ENCODE measurements around the gene CNTNAP2.

The CNTNAP2 gene

GRCh38 chr7:147937428-147937827 lies 1820.8 kb downstream of the CNTNAP2 start:
- DNase-seq, result no peak
- Histone ChIP-seq H3K79me1 (ENCODE audit: low read length) (no peaks in the 10 kb centered on the region), H3K56ac (ENCODE audit: low read length) (no peak overlapping the region), H4K8ac (ENCODE audit: low read depth, low read length) (no peak overlapping the region), H2AK5ac (ENCODE audit: low read length) (no peak overlapping the region), H3K27me3 (ENCODE audit: insufficient read depth, low read length, poor library complexity) (no peaks in the 10 kb centered on the region), H2BK5ac (ENCODE audit: low read length) (no peak overlapping the region), H3K79me2 (ENCODE audit: control insufficient read depth, insufficient read depth, low read length) (no peaks in the 10 kb centered on the region), H3K18ac (ENCODE audit: low read length) (no peak overlapping the region), H2BK15ac (replicated peaks; ENCODE audit: low read depth) (no peak overlapping the region), H3K23ac (ENCODE audit: low read length) (no peak overlapping the region), H3K4me1 (ENCODE audit: control insufficient read depth, low read depth, low read length) (no peaks in the 10 kb centered on the region), H2BK120ac (ENCODE audit: low read depth, low read length) (no peak overlapping the region), H3K27ac (ENCODE audit: low read depth, low read length) (no peak overlapping the region), H3K9ac (ENCODE audit: low read length) (no peak overlapping the region), H3K36me3 (ENCODE audit: control insufficient read depth, insufficient read depth, low read length) (no peaks in the 10 kb centered on the region), H3K4me3 (ENCODE audit: low read length) (no peak overlapping the region), H4K5ac (ENCODE audit: low read length) (no peak overlapping the region), H3K4ac (ENCODE audit: low read depth, low read length) (no peak overlapping the region), H3K4me2 (ENCODE audit: low read length) (no peak overlapping the region)
- WGBS (ENCODE audit: extremely low coverage, insufficient coverage, low lambda C conversion rate), result no CpG with 5 or more reads among the region's 4 CpGs

- Histone ChIP-seq H2AK5ac (ENCODE audit: low read length) (no peak overlapping the region), H4K8ac (ENCODE audit: low read depth, low read length) (no peak overlapping the region), H3K23ac (ENCODE audit: low read length) (no peak overlapping the region), H2BK120ac (ENCODE audit: low read depth, low read length) (no peak overlapping the region), H3K4me2 (ENCODE audit: low read length) (no peak overlapping the region), H3K4me3 (ENCODE audit: low read length) (no peak overlapping the region), H2BK15ac (replicated peaks; ENCODE audit: low read depth) (no peak overlapping the region), H3K18ac (ENCODE audit: low read length) (no peak overlapping the region), H3K27ac (ENCODE audit: low read depth, low read length) (no peak overlapping the region), H3K79me1 (ENCODE audit: low read length) (no peaks in the 10 kb centered on the region), H3K9ac (ENCODE audit: low read length) (no peak overlapping the region), H3K56ac (ENCODE audit: low read length) (no peak overlapping the region), H3K27me3 (ENCODE audit: insufficient read depth, low read length, poor library complexity) (no peaks in the 10 kb centered on the region), H3K4me1 (ENCODE audit: control insufficient read depth, low read depth, low read length) (no peaks in the 10 kb centered on the region), H3K79me2 (ENCODE audit: control insufficient read depth, insufficient read depth, low read length) (no peaks in the 10 kb centered on the region), H4K5ac (ENCODE audit: low read length) (no peak overlapping the region), H3K36me3 (ENCODE audit: control insufficient read depth, insufficient read depth, low read length) (no peaks in the 10 kb centered on the region), H3K4ac (ENCODE audit: low read depth, low read length) (no peak overlapping the region), H2BK5ac (ENCODE audit: low read length) (no peak overlapping the region)
- DNase-seq, result no peak
- WGBS (ENCODE audit: extremely low coverage, insufficient coverage, low lambda C conversion rate), result no CpG with 5 or more reads among the region's 3 CpGs
Observed at GRCh38 chr7:147941381-147941780, 1824.8 kb downstream of the CNTNAP2 start.

- H2BK15ac ChIP-seq (replicated peaks; ENCODE audit: low read depth), result no peak overlapping the region
- H2BK120ac ChIP-seq (ENCODE audit: low read depth, low read length), result no peak overlapping the region
- H3K79me2 ChIP-seq (ENCODE audit: control insufficient read depth, insufficient read depth, low read length), result no peaks in the 10 kb centered on the region
- H3K4ac ChIP-seq (ENCODE audit: low read depth, low read length), result no peak overlapping the region
- H3K4me3 ChIP-seq (ENCODE audit: low read length), result no peak overlapping the region
- H3K23ac ChIP-seq (ENCODE audit: low read length), result no peak overlapping the region
- no peaks in the 10 kb centered on the region for H3K79me1 ChIP-seq (ENCODE audit: low read length)
- H3K27ac ChIP-seq (ENCODE audit: low read depth, low read length), result no peak overlapping the region
- H3K36me3 ChIP-seq (ENCODE audit: control insufficient read depth, insufficient read depth, low read length), result no peaks in the 10 kb centered on the region
- whole genome bisulfite sequencing (ENCODE audit: extremely low coverage, insufficient coverage, low lambda C conversion rate), result no CpG with 5 or more reads among the region's 2 CpGs
- H3K4me2 ChIP-seq (ENCODE audit: low read length), result no peak overlapping the region
- H2AK5ac ChIP-seq (ENCODE audit: low read length), result no peak overlapping the region
- H3K4me1 ChIP-seq (ENCODE audit: control insufficient read depth, low read depth, low read length), result no peaks in the 10 kb centered on the region
- no peaks in the 10 kb centered on the region for H3K27me3 ChIP-seq (ENCODE audit: insufficient read depth, low read length, poor library complexity)
- DNase-seq, result no peak
- no peak overlapping the region for H4K5ac ChIP-seq (ENCODE audit: low read length)
- H2BK5ac ChIP-seq (ENCODE audit: low read length), result no peak overlapping the region
- no peak overlapping the region for H3K56ac ChIP-seq (ENCODE audit: low read length)
- no peak overlapping the region for H3K9ac ChIP-seq (ENCODE audit: low read length)
- H4K8ac ChIP-seq (ENCODE audit: low read depth, low read length), result no peak overlapping the region
- H3K18ac ChIP-seq (ENCODE audit: low read length), result no peak overlapping the region
Observed at GRCh38 chr7:147944321-147944720, 1827.7 kb downstream of the CNTNAP2 start.

GRCh38 chr7:147952918-147953317 lies 1836.3 kb downstream of the CNTNAP2 start:
- H3K79me1 ChIP-seq (ENCODE audit: low read length), result no peaks in the 10 kb centered on the region
- H4K8ac ChIP-seq (ENCODE audit: low read depth, low read length), result no peak overlapping the region
- H3K4ac ChIP-seq (ENCODE audit: low read depth, low read length), result no peak overlapping the region
- H3K23ac ChIP-seq (ENCODE audit: low read length), result no peak overlapping the region
- no peak overlapping the region for H2BK15ac ChIP-seq (replicated peaks; ENCODE audit: low read depth)
- H2BK5ac ChIP-seq (ENCODE audit: low read length), result no peak overlapping the region
- H2BK120ac ChIP-seq (ENCODE audit: low read depth, low read length), result no peak overlapping the region
- H3K56ac ChIP-seq (ENCODE audit: low read length), result no peak overlapping the region
- no peak overlapping the region for H3K9ac ChIP-seq (ENCODE audit: low read length)
- no peak overlapping the region for H4K5ac ChIP-seq (ENCODE audit: low read length)
- no peaks in the 10 kb centered on the region for H3K79me2 ChIP-seq (ENCODE audit: control insufficient read depth, insufficient read depth, low read length)
- no peaks in the 10 kb centered on the region for H3K4me1 ChIP-seq (ENCODE audit: control insufficient read depth, low read depth, low read length)
- no peak for DNase-seq
- H3K27me3 ChIP-seq (ENCODE audit: insufficient read depth, low read length, poor library complexity), result no peaks in the 10 kb centered on the region
- no peak overlapping the region for H3K18ac ChIP-seq (ENCODE audit: low read length)
- H2AK5ac ChIP-seq (ENCODE audit: low read length), result no peak overlapping the region
- no peak overlapping the region for H3K27ac ChIP-seq (ENCODE audit: low read depth, low read length)
- H3K4me2 ChIP-seq (ENCODE audit: low read length), result no peak overlapping the region
- WGBS (ENCODE audit: extremely low coverage, insufficient coverage, low lambda C conversion rate), result no CpG with 5 or more reads among the region's 6 CpGs
- H3K36me3 ChIP-seq (ENCODE audit: control insufficient read depth, insufficient read depth, low read length), result no peaks in the 10 kb centered on the region
- H3K4me3 ChIP-seq (ENCODE audit: low read length), result no peak overlapping the region

GRCh38 chr7:147968046-147968610 lies 1851.5 kb downstream of the CNTNAP2 start:
- H3K4ac ChIP-seq (ENCODE audit: low read depth, low read length), result no peak overlapping the region

GRCh38 chr7:147971606-147972110 lies 1855.1 kb downstream of the CNTNAP2 start:
- no peak overlapping the region for H2BK120ac ChIP-seq (ENCODE audit: low read depth, low read length)
- H2BK5ac ChIP-seq (ENCODE audit: low read length), result no peak overlapping the region

More at GRCh38 chr7:147968046-147968610, 1851.5 kb downstream of the CNTNAP2 start:
- Histone ChIP-seq H3K4me1 (ENCODE audit: control insufficient read depth, low read depth, low read length) (no peaks in the 10 kb centered on the region), H3K4me3 (ENCODE audit: low read length) (no peak overlapping the region), H4K8ac (ENCODE audit: low read depth, low read length) (no peak overlapping the region), H3K79me2 (ENCODE audit: control insufficient read depth, insufficient read depth, low read length) (no peaks in the 10 kb centered on the region), H3K9ac (ENCODE audit: low read length) (no peak overlapping the region), H3K4me2 (ENCODE audit: low read length) (no peak overlapping the region), H2BK15ac (replicated peaks; ENCODE audit: low read depth) (no peak overlapping the region), H4K5ac (ENCODE audit: low read length) (no peak overlapping the region), H2BK120ac (ENCODE audit: low read depth, low read length) (no peak overlapping the region), H3K27me3 (ENCODE audit: insufficient read depth, low read length, poor library complexity) (no peaks in the 10 kb centered on the region), H3K79me1 (ENCODE audit: low read length) (no peaks in the 10 kb centered on the region), H2BK5ac (ENCODE audit: low read length) (no peak overlapping the region), H3K56ac (ENCODE audit: low read length) (no peak overlapping the region), H3K36me3 (ENCODE audit: control insufficient read depth, insufficient read depth, low read length) (no peaks in the 10 kb centered on the region), H3K23ac (ENCODE audit: low read length) (no peak overlapping the region), H3K27ac (ENCODE audit: low read depth, low read length) (no peak overlapping the region), H3K18ac (ENCODE audit: low read length) (no peak overlapping the region), H2AK5ac (ENCODE audit: low read length) (no peak overlapping the region)
- WGBS (ENCODE audit: extremely low coverage, insufficient coverage, low lambda C conversion rate), result no CpG with 5 or more reads among the region's 5 CpGs
- no peak for DNase-seq

More at GRCh38 chr7:147971606-147972110, 1855.1 kb downstream of the CNTNAP2 start:
- Histone ChIP-seq H2AK5ac (ENCODE audit: low read length) (no peak overlapping the region), H3K9ac (ENCODE audit: low read length) (no peak overlapping the region), H3K79me2 (ENCODE audit: control insufficient read depth, insufficient read depth, low read length) (no peaks in the 10 kb centered on the region), H3K23ac (ENCODE audit: low read length) (no peak overlapping the region), H3K27me3 (ENCODE audit: insufficient read depth, low read length, poor library complexity) (no peaks in the 10 kb centered on the region), H4K5ac (ENCODE audit: low read length) (no peak overlapping the region), H2BK15ac (replicated peaks; ENCODE audit: low read depth) (no peak overlapping the region), H3K18ac (ENCODE audit: low read length) (no peak overlapping the region), H3K36me3 (ENCODE audit: control insufficient read depth, insufficient read depth, low read length) (no peaks in the 10 kb centered on the region), H3K4ac (ENCODE audit: low read depth, low read length) (no peak overlapping the region), H3K79me1 (ENCODE audit: low read length) (no peaks in the 10 kb centered on the region), H3K27ac (ENCODE audit: low read depth, low read length) (no peak overlapping the region), H3K4me1 (ENCODE audit: control insufficient read depth, low read depth, low read length) (no peaks in the 10 kb centered on the region), H3K56ac (ENCODE audit: low read length) (no peak overlapping the region), H4K8ac (ENCODE audit: low read depth, low read length) (no peak overlapping the region), H3K4me3 (ENCODE audit: low read length) (no peak overlapping the region), H3K4me2 (ENCODE audit: low read length) (no peak overlapping the region)
- no CpG with 5 or more reads among the region's 2 CpGs for WGBS (ENCODE audit: extremely low coverage, insufficient coverage, low lambda C conversion rate)
- DNase-seq, result no peak
